HuH-7.5 (cell line): ENCODE measurements around the gene UGCG.
"Not testable (repeated sequence)": the region's sequence is repeated elsewhere in the genome, so short reads cannot be mapped to it uniquely, and the experiment has no call there.

Experiments used
- DNase-seq: peaks from one replicate; pipeline ENCODE4 v3.0.0; 2011; ENCODE audit warnings: low spot score

Gene UGCG

GRCh38 chr9:111955048-111955447 lies 58.4 kb downstream of the UGCG start:
- DNase-seq: no peak

GRCh38 chr9:111957856-111958631 lies 61.4 kb downstream of the UGCG start:
- DNase-seq: no peak

- no peak for DNase-seq
Observed at GRCh38 chr9:111959468-111960359, 63.1 kb downstream of the UGCG start.

- DNase-seq: not testable (repeated sequence)
Observed at GRCh38 chr9:111960485-111960884, 63.9 kb downstream of the UGCG start.

GRCh38 chr9:111961009-111961408 lies 64.4 kb downstream of the UGCG start:
- DNase-seq: no peak

GRCh38 chr9:111961575-111961974 lies 65.0 kb downstream of the UGCG start:
- DNase-seq: no peak

GRCh38 chr9:111962021-111962420 lies 65.4 kb downstream of the UGCG start:
- no peak for DNase-seq

GRCh38 chr9:111963995-111964394 lies 67.4 kb downstream of the UGCG start:
- no peak for DNase-seq

- no peak for DNase-seq
Observed at GRCh38 chr9:111965566-111966019, 69.0 kb downstream of the UGCG start.

GRCh38 chr9:111966124-111966723 lies 69.6 kb downstream of the UGCG start:
- no peak for DNase-seq

GRCh38 chr9:111966861-111967291 lies 70.3 kb downstream of the UGCG start:
- no peak for DNase-seq

- DNase-seq: no peak
Observed at GRCh38 chr9:111967621-111968020, 71.0 kb downstream of the UGCG start.

- DNase-seq: no peak
Observed at GRCh38 chr9:111969061-111969460, 72.4 kb downstream of the UGCG start.

GRCh38 chr9:111969622-111970021 lies 73.0 kb downstream of the UGCG start:
- DNase-seq: no peak

- DNase-seq: no peak
Observed at GRCh38 chr9:111970827-111971226, 74.2 kb downstream of the UGCG start.

GRCh38 chr9:111974092-111974681 lies 77.6 kb downstream of the UGCG start:
- no peak for DNase-seq

GRCh38 chr9:111975709-111976108 lies 79.1 kb downstream of the UGCG start:
- no peak for DNase-seq

- no peak for DNase-seq
Observed at GRCh38 chr9:111978616-111979015, 82.0 kb downstream of the UGCG start.

GRCh38 chr9:111979561-111979960 lies 82.9 kb downstream of the UGCG start:
- no peak for DNase-seq

GRCh38 chr9:111980398-111980797 lies 83.8 kb downstream of the UGCG start:
- DNase-seq: no peak

- DNase-seq: no peak
Observed at GRCh38 chr9:111983484-111983908, 86.9 kb downstream of the UGCG start.
